Measurements from ENCODE around the gene TBCCD1.
"Not testable (repeated sequence)": the region's sequence is repeated elsewhere in the genome, so short reads cannot be mapped to it uniquely, and the experiment has no call there.

The TBCCD1 gene

GRCh38 chr3:186587183-186587582 lies 20.0 kb upstream of the TBCCD1 start:
- ATAC-seq (no peak), DNase-seq (no peak)

GRCh38 chr3:186586245-186586644 lies 19.1 kb upstream of the TBCCD1 start:
- Mint-ChIP-seq H3K4me1 (peaks cover 19% of the 10 kb centered on the region), H3K36me3 (ENCODE audit: low read depth) (peaks cover 33% of the 10 kb centered on the region)
- not testable (repeated sequence) for H3K27ac Mint-ChIP-seq, DNase-seq, H3K27me3 Mint-ChIP-seq, H3K9me3 Mint-ChIP-seq, H3K4me3 Mint-ChIP-seq, ATAC-seq

More at GRCh38 chr3:186587183-186587582, 20.0 kb upstream of the TBCCD1 start:
- Mint-ChIP-seq H3K4me1 (peaks cover 19% of the 10 kb centered on the region), H3K27ac (no peak overlapping the region), H3K27me3 (no peaks in the 10 kb centered on the region), H3K4me3 (no peak overlapping the region), H3K9me3 (no peaks in the 10 kb centered on the region), H3K36me3 (ENCODE audit: low read depth) (peaks cover 30% of the 10 kb centered on the region)

GRCh38 chr3:186583831-186584230 lies 16.7 kb upstream of the TBCCD1 start:
- DNase-seq (no peak), ATAC-seq (no peak)
- H3K4me3 Mint-ChIP-seq: no peak overlapping the region
- no peak overlapping the region for H3K27ac Mint-ChIP-seq
- peaks cover 7% of the 10 kb centered on the region for H3K4me1 Mint-ChIP-seq
- no peaks in the 10 kb centered on the region for H3K27me3 Mint-ChIP-seq
- peaks cover 42% of the 10 kb centered on the region for H3K36me3 Mint-ChIP-seq (ENCODE audit: low read depth)
- H3K9me3 Mint-ChIP-seq: no peaks in the 10 kb centered on the region

- no peak overlapping the region for H3K27ac Mint-ChIP-seq
Observed at GRCh38 chr3:186582541-186582940, 15.4 kb upstream of the TBCCD1 start.

GRCh38 chr3:186580785-186581184 lies 13.6 kb upstream of the TBCCD1 start:
- Mint-ChIP-seq H3K27me3 (no peaks in the 10 kb centered on the region), H3K27ac (no peak overlapping the region), H3K4me1 (peaks cover 4% of the 10 kb centered on the region), H3K4me3 (no peak overlapping the region), H3K36me3 (ENCODE audit: low read depth) (peaks cover 50% of the 10 kb centered on the region), H3K9me3 (no peaks in the 10 kb centered on the region)
- no peak for DNase-seq
- ATAC-seq: no peak

More at GRCh38 chr3:186582541-186582940, 15.4 kb upstream of the TBCCD1 start:
- ATAC-seq (no peak), DNase-seq (no peak)
- Mint-ChIP-seq H3K4me3 (no peak overlapping the region), H3K4me1 (no peaks in the 10 kb centered on the region), H3K27me3 (no peaks in the 10 kb centered on the region), H3K36me3 (ENCODE audit: low read depth) (peaks cover 47% of the 10 kb centered on the region), H3K9me3 (no peaks in the 10 kb centered on the region)

- DNase-seq (no peak), ATAC-seq (no peak)
- Mint-ChIP-seq H3K9me3 (no peaks in the 10 kb centered on the region), H3K36me3 (ENCODE audit: low read depth) (peaks cover 48% of the 10 kb centered on the region), H3K27ac (no peak overlapping the region), H3K27me3 (no peaks in the 10 kb centered on the region), H3K4me1 (peaks cover 21% of the 10 kb centered on the region), H3K4me3 (no peak overlapping the region)
Observed at GRCh38 chr3:186577521-186577920, 10.4 kb upstream of the TBCCD1 start.

GRCh38 chr3:186571644-186572013 lies 4.5 kb upstream of the TBCCD1 start:
- no peaks in the 10 kb centered on the region for H3K9me3 Mint-ChIP-seq
- DNase-seq (no peak), ATAC-seq (no peak)
- H3K27ac Mint-ChIP-seq: peak overlapping the region; percentile 91
- peaks cover 3% of the 10 kb centered on the region for H3K27me3 Mint-ChIP-seq
- peak overlapping the region; percentile 97 for H3K4me3 Mint-ChIP-seq
- H3K36me3 Mint-ChIP-seq (ENCODE audit: low read depth): peaks cover 39% of the 10 kb centered on the region
- H3K4me1 Mint-ChIP-seq: peaks cover 57% of the 10 kb centered on the region

- Mint-ChIP-seq H3K27ac (peak overlapping the region; percentile 91), H3K4me3 (peak overlapping the region; percentile 97), H3K4me1 (peaks cover 59% of the 10 kb centered on the region), H3K9me3 (no peaks in the 10 kb centered on the region), H3K36me3 (ENCODE audit: low read depth) (peaks cover 35% of the 10 kb centered on the region), H3K27me3 (peaks cover 3% of the 10 kb centered on the region)
- ATAC-seq (no peak), DNase-seq (peak; percentile 12)
Observed at GRCh38 chr3:186570941-186571643, 4.0 kb upstream of the TBCCD1 start.

- H3K27me3 Mint-ChIP-seq: peaks cover 3% of the 10 kb centered on the region
- DNase-seq (peak; percentile 97), ATAC-seq (peak; percentile 90)
- peak within 1 kb of the TSS; percentile 91 for H3K27ac Mint-ChIP-seq
- H3K4me3 Mint-ChIP-seq: peak within 1 kb of the TSS; percentile 97
- no peaks in the 10 kb centered on the region for H3K9me3 Mint-ChIP-seq
- H3K4me1 Mint-ChIP-seq: peaks cover 60% of the 10 kb centered on the region
- peaks cover 28% of the 10 kb centered on the region for H3K36me3 Mint-ChIP-seq (ENCODE audit: low read depth)
Observed at GRCh38 chr3:186570096-186570940, 3.2 kb upstream of the TBCCD1 start, which contains the start of gene DNAJB11. DNAJB11 (plus strand) TSS chr3:186570720; CDS start chr3:186570898, 178 bp downstream.

GRCh38 chr3:186569779-186570095 lies 2.6 kb upstream of the TBCCD1 start:
- peak overlapping the region; percentile 97 for H3K4me3 Mint-ChIP-seq
- ATAC-seq (no peak), DNase-seq (no peak)
- no peaks in the 10 kb centered on the region for H3K9me3 Mint-ChIP-seq
- peak overlapping the region; percentile 91 for H3K27ac Mint-ChIP-seq
- H3K4me1 Mint-ChIP-seq: peaks cover 63% of the 10 kb centered on the region
- H3K27me3 Mint-ChIP-seq: peaks cover 3% of the 10 kb centered on the region
- peaks cover 23% of the 10 kb centered on the region for H3K36me3 Mint-ChIP-seq (ENCODE audit: low read depth)

- H3K36me3 Mint-ChIP-seq (ENCODE audit: low read depth): peaks cover 21% of the 10 kb centered on the region
- not testable (repeated sequence) for H3K27me3 Mint-ChIP-seq, H3K9me3 Mint-ChIP-seq, ATAC-seq, DNase-seq
- H3K4me3 Mint-ChIP-seq: peak overlapping the region; percentile 97
- peaks cover 63% of the 10 kb centered on the region for H3K4me1 Mint-ChIP-seq
- peak overlapping the region; percentile 91 for H3K27ac Mint-ChIP-seq
Observed at GRCh38 chr3:186569361-186569760, 2.2 kb upstream of the TBCCD1 start.

GRCh38 chr3:186566772-186567071 lies 417 bp downstream of the TBCCD1 start:
- Mint-ChIP-seq H3K9me3 (no peaks in the 10 kb centered on the region), H3K4me3 (peak overlapping the region; percentile 97), H3K27ac (peak overlapping the region; percentile 85), H3K36me3 (ENCODE audit: low read depth) (peaks cover 23% of the 10 kb centered on the region), H3K27me3 (peaks cover 3% of the 10 kb centered on the region), H3K4me1 (peaks cover 62% of the 10 kb centered on the region)
- DNase-seq (no peak), ATAC-seq (no peak)

GRCh38 chr3:186564586-186564985 lies 2.6 kb downstream of the TBCCD1 start:
- H3K27me3 Mint-ChIP-seq: no peaks in the 10 kb centered on the region
- H3K27ac Mint-ChIP-seq: no peak overlapping the region
- peaks cover 58% of the 10 kb centered on the region for H3K4me1 Mint-ChIP-seq
- H3K9me3 Mint-ChIP-seq: no peaks in the 10 kb centered on the region
- DNase-seq (no peak), ATAC-seq (no peak)
- peaks cover 28% of the 10 kb centered on the region for H3K36me3 Mint-ChIP-seq (ENCODE audit: low read depth)
- no peak overlapping the region for H3K4me3 Mint-ChIP-seq

GRCh38 chr3:186552408-186553031 lies 14.6 kb downstream of the TBCCD1 start:
- H3K27me3 Mint-ChIP-seq: no peaks in the 10 kb centered on the region
- peaks cover 40% of the 10 kb centered on the region for H3K36me3 Mint-ChIP-seq (ENCODE audit: low read depth)
- peaks cover 2% of the 10 kb centered on the region for H3K4me1 Mint-ChIP-seq
- ATAC-seq (no peak), DNase-seq (no peak)
- no peak overlapping the region for H3K27ac Mint-ChIP-seq
- H3K9me3 Mint-ChIP-seq: no peaks in the 10 kb centered on the region
- no peak overlapping the region for H3K4me3 Mint-ChIP-seq

GRCh38 chr3:186551387-186551786 lies 15.8 kb downstream of the TBCCD1 start:
- peaks cover 35% of the 10 kb centered on the region for H3K36me3 Mint-ChIP-seq (ENCODE audit: low read depth)
- H3K4me3 Mint-ChIP-seq: no peak overlapping the region
- no peak for ATAC-seq
- no peak for DNase-seq
- no peaks in the 10 kb centered on the region for H3K4me1 Mint-ChIP-seq
- no peaks in the 10 kb centered on the region for H3K9me3 Mint-ChIP-seq
- no peak overlapping the region for H3K27ac Mint-ChIP-seq
- no peaks in the 10 kb centered on the region for H3K27me3 Mint-ChIP-seq
